GM19467 (cell line): ENCODE results near the gene DLGAP1.
A peak's percentile ranks its signal among the peaks of the same experiment; 100 is the strongest.
"Not testable (repeated sequence)": the region's sequence is repeated elsewhere in the genome, so short reads cannot be mapped to it uniquely, and the experiment has no call there.

ENCODE experiments used
- ATAC-seq: cut with Tn5 transposase; IDR thresholded peaks from one replicate; pipeline ENCODE4 v1.9.1; 2021; ENCODE audit warnings: mild to moderate bottlenecking, moderate library complexity; ENCODE audit not compliant: unreplicated experiment

Gene DLGAP1

GRCh38 chr18:3599861-3600260, 855.2 kb downstream of the DLGAP1 start:
- ATAC-seq: no peak

DNA sequence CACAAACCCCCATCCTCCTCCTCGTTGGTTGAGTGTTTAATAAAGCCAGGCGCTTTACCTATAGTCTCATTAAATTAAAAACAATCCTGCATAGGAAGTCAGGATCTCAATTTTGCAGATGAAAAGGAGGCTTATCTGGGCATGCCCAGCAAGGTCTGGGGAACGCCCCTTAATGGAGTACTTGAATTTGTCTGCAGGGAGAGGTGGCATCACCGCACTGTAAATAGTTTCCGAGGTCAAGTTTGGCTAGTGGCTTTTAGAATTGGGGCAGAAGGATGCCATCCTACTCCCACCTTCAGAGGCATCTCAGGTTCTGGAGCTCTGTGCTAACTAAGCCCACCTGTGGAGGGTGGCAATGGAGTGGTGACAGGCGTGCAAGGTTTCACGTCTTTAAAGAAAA, 855.9 kb downstream of the DLGAP1 start:
- no peak for ATAC-seq

DNA sequence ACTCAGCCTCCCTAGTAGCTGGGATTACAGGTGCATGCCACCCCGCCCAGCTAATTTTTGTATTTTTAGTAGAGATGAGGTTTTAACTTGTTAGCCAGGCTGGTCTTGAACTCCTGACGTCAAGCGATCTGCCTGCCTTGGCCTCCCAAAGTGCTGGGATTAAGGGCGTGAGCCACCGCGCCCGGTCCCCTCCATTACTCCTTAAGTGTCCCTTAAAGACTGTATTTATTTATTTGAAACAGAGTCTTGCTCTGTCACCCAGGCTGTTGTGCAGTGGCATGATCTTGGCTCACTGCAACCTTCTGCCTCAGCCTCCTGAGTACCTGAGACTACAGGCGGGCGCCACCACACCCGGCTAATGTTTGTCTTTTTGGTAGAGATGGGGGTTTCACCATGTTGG, 856.5 kb downstream of the DLGAP1 start:
- no peak for ATAC-seq

DNA sequence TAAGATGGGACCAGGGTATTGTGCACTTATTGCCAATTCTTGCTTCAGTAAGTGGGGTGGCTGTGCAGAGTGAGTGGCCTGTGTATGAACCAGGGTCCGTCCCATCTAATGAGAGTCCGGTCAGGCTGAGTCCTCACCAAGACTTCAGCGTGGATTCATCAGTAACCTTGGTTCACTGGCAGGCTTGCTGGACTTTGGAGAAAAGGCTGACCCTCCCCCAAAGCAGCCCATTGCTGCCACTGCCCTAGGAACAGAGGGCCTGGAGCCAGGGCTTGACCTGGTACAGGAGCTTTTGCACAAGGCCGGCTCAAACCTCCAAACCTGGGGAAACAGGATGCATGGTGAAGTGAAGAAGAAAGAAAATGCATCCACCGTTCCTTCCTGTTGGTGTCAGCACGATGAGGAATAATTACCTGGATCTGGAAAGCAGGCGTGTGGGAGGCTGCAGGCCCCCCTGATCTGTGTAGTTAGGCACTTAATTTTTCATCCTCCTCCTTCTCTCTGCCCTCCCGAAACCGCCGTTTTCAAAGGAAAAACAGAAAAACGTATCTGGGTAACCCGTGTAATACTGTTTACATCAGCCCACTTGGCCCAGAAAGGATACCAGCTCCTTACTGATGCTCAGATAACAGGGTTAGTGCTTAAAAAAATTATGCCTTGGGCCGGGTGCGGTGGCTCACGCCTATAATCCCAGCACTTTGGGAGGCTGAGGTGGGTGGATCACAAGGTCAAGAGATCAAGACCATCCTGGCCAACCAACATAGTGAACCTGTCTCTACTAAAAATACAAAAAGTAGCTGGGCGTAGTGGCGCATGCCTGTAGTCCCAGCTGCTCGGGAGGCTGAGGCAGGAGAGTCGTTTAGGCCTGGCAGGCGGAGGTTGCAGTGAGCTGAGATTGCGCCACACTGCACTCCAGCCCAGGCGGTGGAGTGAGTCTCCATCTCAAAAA, 857.4 kb downstream of the DLGAP1 start:
- no peak for ATAC-seq

- ATAC-seq: peak; percentile 33
These were observed 858.3 kb downstream of the DLGAP1 start for GRCh38 chr18:3596637-3597384.

DNA sequence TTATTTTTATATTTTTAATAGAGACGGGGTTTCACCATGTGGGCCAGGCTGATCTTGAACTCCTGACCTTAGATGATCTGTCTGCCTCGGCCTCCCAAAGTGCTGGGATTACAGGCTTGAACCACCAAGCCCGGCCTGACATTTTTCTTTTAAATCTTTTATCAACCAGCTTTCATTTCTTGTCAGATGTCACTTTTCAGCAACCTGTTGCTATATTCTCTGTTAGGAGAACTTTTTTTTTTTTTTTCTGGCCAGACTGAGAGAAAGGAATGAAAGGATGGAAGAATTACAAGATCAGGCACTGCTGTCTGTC, 858.8 kb downstream of the DLGAP1 start:
- no peak for ATAC-seq

GRCh38 chr18:3595369-3596273, 859.5 kb downstream of the DLGAP1 start:
- ATAC-seq: peak; percentile 34

DNA sequence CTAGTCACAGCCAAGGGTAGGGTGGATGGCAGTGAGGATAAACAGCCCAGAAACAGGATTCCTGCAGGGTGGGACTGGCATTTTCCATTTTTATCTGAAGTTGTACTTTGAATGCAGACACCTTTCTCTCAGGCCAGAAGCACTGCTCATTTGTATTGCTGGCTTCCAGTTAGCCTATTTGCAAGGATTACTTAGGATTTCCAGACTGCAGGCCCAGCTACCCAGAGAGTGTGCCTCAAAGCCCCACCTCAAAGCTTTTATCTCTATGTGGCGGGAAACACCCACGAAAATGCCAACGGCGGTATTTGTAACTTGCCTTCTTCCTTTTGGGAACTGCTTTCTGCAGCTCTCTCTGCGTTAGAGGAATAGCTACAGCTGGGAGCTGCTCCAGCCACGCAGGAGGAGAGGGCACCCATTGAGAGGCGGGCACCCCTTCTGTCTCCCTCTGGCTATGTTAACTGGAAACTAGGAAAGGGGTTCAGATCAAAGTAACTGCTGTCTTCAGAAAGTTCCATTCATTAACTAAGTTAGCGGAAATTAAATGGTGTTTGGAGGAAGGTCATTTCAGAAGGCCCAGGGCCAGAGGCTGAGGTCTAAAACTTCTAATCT, 860.2 kb downstream of the DLGAP1 start:
- ATAC-seq: no peak

DNA sequence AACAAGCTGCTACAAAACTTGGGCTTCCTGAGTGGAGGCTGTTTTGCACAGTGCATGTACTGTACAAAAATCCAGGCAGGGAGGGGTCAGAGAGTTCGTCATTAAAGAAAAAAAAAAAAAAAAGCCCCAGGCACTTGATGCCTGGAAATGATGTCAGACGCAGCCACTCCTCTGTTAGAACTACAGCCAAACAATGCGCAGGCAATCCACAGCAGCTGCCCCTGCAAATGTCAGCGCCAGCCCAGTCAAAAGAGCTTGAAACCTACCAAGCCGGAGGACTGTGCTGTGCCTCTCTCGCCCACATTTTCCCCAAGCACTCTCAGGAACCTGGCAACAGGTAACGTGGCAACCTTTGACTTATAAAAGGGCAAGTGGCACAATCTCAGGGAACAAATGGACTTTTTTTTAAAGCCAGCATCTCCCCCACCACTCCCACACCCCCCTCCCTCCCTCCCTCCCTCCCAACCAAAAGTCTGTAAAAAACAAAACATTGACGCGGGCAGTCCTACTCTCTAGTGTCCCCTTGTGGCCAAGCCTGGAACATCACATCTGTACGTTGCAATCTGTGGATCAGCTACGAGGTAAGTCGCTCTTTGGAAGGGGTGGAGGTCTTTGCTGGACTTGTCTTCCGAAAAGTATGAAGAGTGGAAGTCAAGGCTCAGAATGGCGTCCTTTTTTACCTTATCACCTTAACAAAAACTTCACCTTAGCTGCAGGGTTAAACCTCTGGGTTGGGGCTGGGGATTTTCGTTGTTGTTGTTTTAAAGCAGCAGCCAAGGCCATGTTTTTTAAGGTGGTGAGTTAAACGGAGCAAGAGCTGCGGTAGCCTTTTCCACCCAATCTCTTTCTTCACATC, 861.0 kb downstream of the DLGAP1 start:
- ATAC-seq: peak; percentile 61

DNA sequence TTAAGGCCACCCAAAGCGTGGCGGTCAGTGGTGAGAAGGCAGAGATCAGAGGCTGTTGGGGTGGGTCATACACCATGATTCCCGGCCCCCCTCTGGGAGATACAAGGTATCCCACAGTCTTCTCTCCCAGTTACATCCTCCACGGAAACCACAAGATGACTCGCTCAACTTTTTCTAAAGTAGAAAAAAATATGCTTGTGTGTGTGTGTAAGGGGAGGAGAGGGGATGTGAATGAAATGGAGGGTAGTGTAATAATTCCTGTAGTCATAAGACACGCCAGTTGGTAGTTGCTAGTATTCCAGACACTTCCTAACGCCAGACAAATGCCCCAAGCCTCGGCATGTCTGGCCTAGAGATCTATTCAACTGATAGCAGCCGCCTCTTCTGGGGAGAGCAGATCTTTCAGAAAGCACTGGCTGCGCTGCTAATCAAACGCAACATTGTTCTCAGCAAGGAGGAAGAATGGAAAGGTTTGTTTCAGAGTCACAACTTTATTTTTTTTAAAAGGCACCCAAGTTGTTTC, 861.7 kb downstream of the DLGAP1 start:
- ATAC-seq: no peak

DNA sequence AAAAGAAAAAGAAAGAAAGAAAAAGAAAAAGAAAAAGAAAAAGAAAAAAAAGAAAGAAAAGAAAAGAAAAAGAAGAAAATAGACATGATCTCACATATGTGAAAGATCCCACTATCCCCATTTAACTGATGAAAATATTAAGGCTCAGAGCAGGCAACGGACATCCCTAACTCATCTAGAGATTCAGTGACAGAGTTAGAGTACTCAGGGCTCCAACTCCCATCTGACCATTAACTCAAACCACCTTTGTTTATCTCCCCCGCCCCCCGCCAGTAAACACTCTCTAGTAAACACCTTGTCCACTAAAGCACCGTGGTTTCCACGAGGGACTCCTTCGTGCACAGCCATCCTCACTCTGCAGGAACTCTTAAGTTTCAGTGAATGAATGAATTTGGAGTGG, 862.2 kb downstream of the DLGAP1 start:
- no peak for ATAC-seq

DNA sequence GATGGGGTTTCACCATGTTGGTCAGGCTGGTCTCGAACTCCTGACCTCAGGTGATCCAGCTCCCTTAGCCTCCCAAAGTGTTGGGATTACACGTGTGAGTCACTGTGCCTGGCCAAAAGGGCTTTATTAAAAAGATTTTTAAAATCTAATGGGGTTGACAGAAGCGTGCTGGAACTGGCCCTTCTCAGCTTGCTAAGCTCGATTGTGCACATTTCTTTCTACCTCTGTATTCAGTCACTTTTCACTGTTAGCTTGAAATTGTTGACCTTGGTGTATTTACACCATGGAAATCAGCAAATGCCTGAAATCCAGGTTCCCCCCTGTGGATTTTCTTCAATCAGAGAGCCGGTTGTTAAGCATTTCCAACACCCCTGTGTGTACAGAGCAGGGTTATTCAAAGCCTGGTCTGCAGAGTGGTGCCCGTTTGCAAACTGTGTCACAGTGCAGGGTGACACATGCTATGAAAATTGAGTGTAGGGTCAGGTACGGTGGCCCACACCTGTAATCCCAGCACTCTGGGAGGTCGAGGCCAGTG, 864.9 kb downstream of the DLGAP1 start:
- no peak for ATAC-seq

DNA sequence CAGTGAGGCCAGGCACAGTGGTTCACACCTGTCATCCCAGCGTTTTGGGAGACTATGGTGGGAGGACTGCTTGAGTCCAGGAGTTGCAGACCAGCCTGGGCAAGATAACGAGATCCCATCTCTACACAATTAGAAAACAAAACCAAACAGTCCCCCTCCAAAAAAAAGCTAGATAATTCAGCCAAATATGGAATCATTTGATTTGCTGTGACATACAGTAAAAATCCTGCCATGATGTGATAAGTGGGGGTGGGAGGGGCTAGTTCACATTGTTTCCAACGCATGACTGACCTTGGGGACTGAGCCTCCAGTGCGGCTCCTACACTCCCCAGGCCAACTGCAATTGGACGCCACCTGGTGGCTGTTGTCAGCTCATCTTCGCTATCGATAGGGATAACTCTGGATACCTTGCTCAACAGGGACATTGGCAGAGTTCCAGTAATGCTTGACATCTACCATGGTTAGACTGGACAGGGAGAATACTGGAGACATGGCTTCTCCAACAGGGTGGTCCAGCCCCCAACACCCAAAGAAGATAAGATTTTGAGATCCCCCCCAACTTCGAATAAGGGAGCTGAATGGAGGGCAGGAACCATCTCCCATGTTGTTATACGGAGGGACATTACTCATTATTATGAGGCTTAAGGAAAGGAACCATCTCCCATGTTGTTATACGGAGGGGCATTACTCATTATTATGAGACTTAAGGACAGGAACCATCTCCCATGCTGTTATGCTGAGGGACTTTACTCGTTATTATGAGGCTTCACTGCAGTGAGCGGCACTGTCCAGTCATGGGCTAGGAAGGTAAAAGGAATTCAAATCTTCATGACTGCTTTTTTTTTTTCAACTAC, 869.2 kb downstream of the DLGAP1 start:
- no peak for ATAC-seq

- ATAC-seq: no peak
These were observed 870.1 kb downstream of the DLGAP1 start for GRCh38 chr18:3584897-3585460.

- ATAC-seq: no peak
These were observed 870.7 kb downstream of the DLGAP1 start for GRCh38 chr18:3584266-3584861.

- no peak for ATAC-seq
These were observed 871.2 kb downstream of the DLGAP1 start for GRCh38 chr18:3583873-3584247.

- ATAC-seq: not testable (repeated sequence)
These were observed 871.8 kb downstream of the DLGAP1 start for GRCh38 chr18:3583106-3583872.
